T-helper 2 cell treated with Interferon-gamma antibody and Interleukin-4, amounts not matched to agents 5 μg/mL and 100 μg/mL, for 36 hours (primary cell): ENCODE results near the gene MBOAT1.

Experiments used
- DNase-seq: peaks from one replicate; pipeline ENCODE4 v3.0.0; 2021; ENCODE audit warnings: low spot score
- H3K27ac Mint-ChIP-seq: one replicate; pipeline ENCODE4 v1.8.0; 2021; ENCODE audit warnings: mild to moderate bottlenecking, mixed read lengths
- H3K27me3 Mint-ChIP-seq: one replicate; pipeline ENCODE4 v1.8.0; 2021; ENCODE audit warnings: low read depth, mixed read lengths
- H3K36me3 Mint-ChIP-seq: one replicate; pipeline ENCODE4 v1.8.0; 2021; ENCODE audit warnings: low read depth, mixed read lengths
- H3K4me1 Mint-ChIP-seq: one replicate; pipeline ENCODE4 v1.8.0; 2021; ENCODE audit warnings: low read depth, mixed read lengths
- H3K4me3 Mint-ChIP-seq: one replicate; pipeline ENCODE4 v1.8.0; 2022; ENCODE audit warnings: mild to moderate bottlenecking, moderate library complexity, mixed read lengths
- H3K9me3 Mint-ChIP-seq: one replicate; pipeline ENCODE4 v1.8.0; 2021; ENCODE audit warnings: mixed read lengths

MBOAT1 gene

GRCh38 chr6:20238688-20239587 lies 26.7 kb upstream of the MBOAT1 start:
- no peak overlapping the region for H3K4me3 Mint-ChIP-seq
- H3K27ac Mint-ChIP-seq = no peak overlapping the region
- peaks cover 14% of the 10 kb centered on the region for H3K4me1 Mint-ChIP-seq
- no peaks in the 10 kb centered on the region for H3K36me3 Mint-ChIP-seq
- DNase-seq = no peak
- peaks cover 3% of the 10 kb centered on the region for H3K27me3 Mint-ChIP-seq
- H3K9me3 Mint-ChIP-seq = no peaks in the 10 kb centered on the region

- no peaks in the 10 kb centered on the region for H3K9me3 Mint-ChIP-seq
- H3K27me3 Mint-ChIP-seq = peaks cover 3% of the 10 kb centered on the region
- H3K4me3 Mint-ChIP-seq = no peak overlapping the region
- peaks cover 14% of the 10 kb centered on the region for H3K4me1 Mint-ChIP-seq
- no peaks in the 10 kb centered on the region for H3K36me3 Mint-ChIP-seq
- H3K27ac Mint-ChIP-seq = no peak overlapping the region
- DNase-seq = no peak
These were observed 25.6 kb upstream of the MBOAT1 start for GRCh38 chr6:20237677-20238460.

- no peak for DNase-seq
- no peak overlapping the region for H3K27ac Mint-ChIP-seq
- H3K27me3 Mint-ChIP-seq = peaks cover 3% of the 10 kb centered on the region
- H3K36me3 Mint-ChIP-seq = no peaks in the 10 kb centered on the region
- H3K4me3 Mint-ChIP-seq = no peak overlapping the region
- no peaks in the 10 kb centered on the region for H3K9me3 Mint-ChIP-seq
- H3K4me1 Mint-ChIP-seq = peaks cover 14% of the 10 kb centered on the region
These were observed 24.8 kb upstream of the MBOAT1 start for GRCh38 chr6:20236909-20237600.

GRCh38 chr6:20236344-20236743 lies 24.1 kb upstream of the MBOAT1 start:
- H3K27ac Mint-ChIP-seq = no peak overlapping the region
- no peaks in the 10 kb centered on the region for H3K36me3 Mint-ChIP-seq
- DNase-seq = no peak
- H3K4me3 Mint-ChIP-seq = no peak overlapping the region
- H3K9me3 Mint-ChIP-seq = no peaks in the 10 kb centered on the region
- peaks cover 3% of the 10 kb centered on the region for H3K27me3 Mint-ChIP-seq
- H3K4me1 Mint-ChIP-seq = peaks cover 14% of the 10 kb centered on the region

GRCh38 chr6:20235041-20235440 lies 22.8 kb upstream of the MBOAT1 start:
- no peak for DNase-seq
- no peaks in the 10 kb centered on the region for H3K9me3 Mint-ChIP-seq
- H3K36me3 Mint-ChIP-seq = no peaks in the 10 kb centered on the region
- H3K27me3 Mint-ChIP-seq = peaks cover 3% of the 10 kb centered on the region
- no peak overlapping the region for H3K27ac Mint-ChIP-seq
- peaks cover 14% of the 10 kb centered on the region for H3K4me1 Mint-ChIP-seq
- no peak overlapping the region for H3K4me3 Mint-ChIP-seq

GRCh38 chr6:20234136-20234535 lies 21.9 kb upstream of the MBOAT1 start:
- no peak overlapping the region for H3K4me3 Mint-ChIP-seq
- H3K36me3 Mint-ChIP-seq = no peaks in the 10 kb centered on the region
- H3K9me3 Mint-ChIP-seq = no peaks in the 10 kb centered on the region
- H3K27ac Mint-ChIP-seq = no peak overlapping the region
- DNase-seq = no peak
- H3K4me1 Mint-ChIP-seq = peaks cover 14% of the 10 kb centered on the region
- peaks cover 3% of the 10 kb centered on the region for H3K27me3 Mint-ChIP-seq

- Mint-ChIP-seq H3K27ac (no peak overlapping the region), H3K27me3 (peaks cover 3% of the 10 kb centered on the region), H3K9me3 (no peaks in the 10 kb centered on the region), H3K36me3 (no peaks in the 10 kb centered on the region), H3K4me3 (no peak overlapping the region), H3K4me1 (peaks cover 14% of the 10 kb centered on the region)
- no peak for DNase-seq
These were observed 20.9 kb upstream of the MBOAT1 start for GRCh38 chr6:20233007-20233730.

- no peak overlapping the region for H3K4me3 Mint-ChIP-seq
- no peaks in the 10 kb centered on the region for H3K36me3 Mint-ChIP-seq
- H3K4me1 Mint-ChIP-seq = peaks cover 7% of the 10 kb centered on the region
- no peak overlapping the region for H3K27ac Mint-ChIP-seq
- no peak for DNase-seq
- H3K9me3 Mint-ChIP-seq = no peaks in the 10 kb centered on the region
- H3K27me3 Mint-ChIP-seq = peaks cover 3% of the 10 kb centered on the region
These were observed 19.9 kb upstream of the MBOAT1 start for GRCh38 chr6:20232188-20232587.

- Mint-ChIP-seq H3K36me3 (no peaks in the 10 kb centered on the region), H3K27me3 (peaks cover 3% of the 10 kb centered on the region), H3K4me1 (no peaks in the 10 kb centered on the region), H3K27ac (no peak overlapping the region), H3K9me3 (no peaks in the 10 kb centered on the region), H3K4me3 (no peak overlapping the region)
- DNase-seq = no peak
These were observed 18.3 kb upstream of the MBOAT1 start for GRCh38 chr6:20230401-20231119.

GRCh38 chr6:20229881-20230280 lies 17.6 kb upstream of the MBOAT1 start:
- no peaks in the 10 kb centered on the region for H3K36me3 Mint-ChIP-seq
- H3K27ac Mint-ChIP-seq = no peak overlapping the region
- no peaks in the 10 kb centered on the region for H3K4me1 Mint-ChIP-seq
- H3K9me3 Mint-ChIP-seq = no peaks in the 10 kb centered on the region
- H3K27me3 Mint-ChIP-seq = peaks cover under 1% of the 10 kb centered on the region
- no peak overlapping the region for H3K4me3 Mint-ChIP-seq
- DNase-seq = no peak

GRCh38 chr6:20227350-20227749 lies 15.1 kb upstream of the MBOAT1 start:
- DNase-seq = no peak
- Mint-ChIP-seq H3K4me1 (no peaks in the 10 kb centered on the region), H3K9me3 (no peaks in the 10 kb centered on the region), H3K4me3 (no peak overlapping the region), H3K27ac (no peak overlapping the region), H3K27me3 (no peaks in the 10 kb centered on the region), H3K36me3 (no peaks in the 10 kb centered on the region)

- no peaks in the 10 kb centered on the region for H3K36me3 Mint-ChIP-seq
- no peak overlapping the region for H3K27ac Mint-ChIP-seq
- no peak overlapping the region for H3K4me3 Mint-ChIP-seq
- H3K27me3 Mint-ChIP-seq = peaks cover 6% of the 10 kb centered on the region
- no peaks in the 10 kb centered on the region for H3K9me3 Mint-ChIP-seq
- DNase-seq = no peak
- H3K4me1 Mint-ChIP-seq = peaks cover 1% of the 10 kb centered on the region
These were observed 10.9 kb upstream of the MBOAT1 start for GRCh38 chr6:20223141-20223540.

GRCh38 chr6:20221421-20221820 lies 9.2 kb upstream of the MBOAT1 start:
- Mint-ChIP-seq H3K36me3 (no peaks in the 10 kb centered on the region), H3K9me3 (no peaks in the 10 kb centered on the region), H3K4me3 (no peak overlapping the region), H3K4me1 (peaks cover 4% of the 10 kb centered on the region), H3K27ac (no peak overlapping the region), H3K27me3 (peaks cover 6% of the 10 kb centered on the region)
- no peak for DNase-seq
